Endothelial cell (in vitro differentiated cells): ENCODE measurements around the gene PPP2R3C. TPM values are rescaled to one million over a fixed set of nuclear protein-coding genes. Genes with fewer than 3 reads are reported as not detected.

Source experiments
- DNase-seq: peaks from one replicate; pipeline ENCODE4 v3.0.0; 2021; ENCODE audit warnings: low spot score
- H3K27ac Mint-ChIP-seq: one replicate; pipeline ENCODE4 v1.8.0; 2021; ENCODE audit warnings: mixed read lengths, inconsistent platforms; ENCODE audit not compliant: unreplicated experiment
- H3K27me3 Mint-ChIP-seq: one replicate; pipeline ENCODE4 v1.8.0; 2021; ENCODE audit warnings: mild to moderate bottlenecking, moderate library complexity, mixed read lengths, inconsistent platforms; ENCODE audit not compliant: unreplicated experiment
- H3K36me3 Mint-ChIP-seq: one replicate; pipeline ENCODE4 v1.8.0; 2021; ENCODE audit warnings: mild to moderate bottlenecking, low read depth, mixed read lengths, inconsistent platforms; ENCODE audit not compliant: unreplicated experiment
- H3K4me1 Mint-ChIP-seq: one replicate; pipeline ENCODE4 v1.8.0; 2021; ENCODE audit warnings: mild to moderate bottlenecking, mixed read lengths, inconsistent platforms; ENCODE audit not compliant: unreplicated experiment
- H3K4me3 Mint-ChIP-seq: one replicate; pipeline ENCODE4 v1.8.0; 2021; ENCODE audit warnings: mild to moderate bottlenecking, mixed read lengths, inconsistent platforms; ENCODE audit not compliant: unreplicated experiment
- H3K9me3 Mint-ChIP-seq: one replicate; pipeline ENCODE4 v1.8.0; 2021; ENCODE audit warnings: mixed read lengths, inconsistent platforms; ENCODE audit not compliant: unreplicated experiment
- CTCF ChIP-seq: fragments of 200-600 bp; sonication (generic); IDR thresholded peaks from one replicate; pipeline ENCODE4 v1.5.0; 2021; ENCODE audit warnings: antibody characterized with exemption; ENCODE audit not compliant: unreplicated experiment
- total RNA-seq: library from RNA; stranded (reverse); fragmentation: NEBNext Ultra II Directional; extraction: Animal tissue kit (Norgen Biotek cat#: 25700); gene quantifications from one replicate; pipeline ENCODE4 v1.2.1, GENCODE V29; 2021; ENCODE audit not compliant: unreplicated experiment

PPP2R3C gene
- total RNA-seq, 1 donor from 2014 or later: 29.1 TPM

GRCh38 chr14:35124127-35124526 is 2.3 kb upstream of the PPP2R3C start:
- no peak for TF ChIP-seq CTCF
- H3K4me1 Mint-ChIP-seq: peaks cover 43% of the 10 kb centered on the region
- H3K4me3 Mint-ChIP-seq: no peak overlapping the region
- no peak for DNase-seq
- H3K27ac Mint-ChIP-seq: peak overlapping the region; percentile 100
- peaks cover 8% of the 10 kb centered on the region for H3K36me3 Mint-ChIP-seq
- peaks cover 9% of the 10 kb centered on the region for H3K27me3 Mint-ChIP-seq
- H3K9me3 Mint-ChIP-seq: no peaks in the 10 kb centered on the region

GRCh38 chr14:35123388-35123703 is 1.6 kb upstream of the PPP2R3C start:
- Mint-ChIP-seq H3K9me3 (no peaks in the 10 kb centered on the region), H3K36me3 (peaks cover 8% of the 10 kb centered on the region), H3K27me3 (peaks cover 9% of the 10 kb centered on the region), H3K4me1 (peaks cover 39% of the 10 kb centered on the region), H3K27ac (peak overlapping the region; percentile 100), H3K4me3 (peak overlapping the region; percentile 96)
- no peak for TF ChIP-seq CTCF
- DNase-seq: no peak

DNA sequence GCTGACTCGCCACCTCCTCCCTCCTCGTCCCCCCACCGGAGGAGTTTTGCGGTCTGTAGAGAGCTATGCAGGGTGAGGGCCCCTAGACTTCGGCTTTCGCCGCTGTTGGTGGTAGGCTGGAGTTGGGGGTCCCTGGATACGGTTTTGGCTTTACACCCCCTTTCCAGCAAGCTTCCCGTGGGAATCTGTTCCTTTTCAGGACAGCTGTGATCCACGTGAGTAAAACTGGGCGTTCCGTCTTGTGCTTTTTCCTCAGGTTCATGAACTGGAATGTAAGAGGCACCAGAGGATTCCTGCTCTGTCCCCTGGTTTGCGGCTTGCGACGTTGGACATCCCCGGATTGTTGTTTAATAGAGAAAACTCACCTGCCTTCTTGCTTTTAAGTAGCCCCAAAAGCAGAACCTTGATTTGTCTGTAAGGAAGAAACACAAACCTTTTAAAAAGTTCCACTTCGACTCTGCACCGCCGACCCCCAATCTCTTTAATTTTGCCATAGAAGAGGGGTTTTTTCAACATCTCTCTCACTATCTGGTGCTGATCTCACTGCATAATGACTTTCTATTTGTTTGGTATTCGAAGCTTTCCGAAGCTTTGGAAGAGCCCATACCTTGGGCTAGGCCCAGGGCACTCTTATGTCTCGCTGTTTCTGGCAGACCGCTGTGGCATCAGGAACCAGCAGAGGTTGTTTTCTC is 1.1 kb upstream of the PPP2R3C start:
- Mint-ChIP-seq H3K27ac (peak overlapping the region; percentile 100), H3K9me3 (no peaks in the 10 kb centered on the region), H3K36me3 (peaks cover 8% of the 10 kb centered on the region), H3K4me1 (peaks cover 34% of the 10 kb centered on the region), H3K27me3 (peaks cover 9% of the 10 kb centered on the region), H3K4me3 (peak overlapping the region; percentile 96)
- no peak for TF ChIP-seq CTCF
- no peak for DNase-seq

DNA sequence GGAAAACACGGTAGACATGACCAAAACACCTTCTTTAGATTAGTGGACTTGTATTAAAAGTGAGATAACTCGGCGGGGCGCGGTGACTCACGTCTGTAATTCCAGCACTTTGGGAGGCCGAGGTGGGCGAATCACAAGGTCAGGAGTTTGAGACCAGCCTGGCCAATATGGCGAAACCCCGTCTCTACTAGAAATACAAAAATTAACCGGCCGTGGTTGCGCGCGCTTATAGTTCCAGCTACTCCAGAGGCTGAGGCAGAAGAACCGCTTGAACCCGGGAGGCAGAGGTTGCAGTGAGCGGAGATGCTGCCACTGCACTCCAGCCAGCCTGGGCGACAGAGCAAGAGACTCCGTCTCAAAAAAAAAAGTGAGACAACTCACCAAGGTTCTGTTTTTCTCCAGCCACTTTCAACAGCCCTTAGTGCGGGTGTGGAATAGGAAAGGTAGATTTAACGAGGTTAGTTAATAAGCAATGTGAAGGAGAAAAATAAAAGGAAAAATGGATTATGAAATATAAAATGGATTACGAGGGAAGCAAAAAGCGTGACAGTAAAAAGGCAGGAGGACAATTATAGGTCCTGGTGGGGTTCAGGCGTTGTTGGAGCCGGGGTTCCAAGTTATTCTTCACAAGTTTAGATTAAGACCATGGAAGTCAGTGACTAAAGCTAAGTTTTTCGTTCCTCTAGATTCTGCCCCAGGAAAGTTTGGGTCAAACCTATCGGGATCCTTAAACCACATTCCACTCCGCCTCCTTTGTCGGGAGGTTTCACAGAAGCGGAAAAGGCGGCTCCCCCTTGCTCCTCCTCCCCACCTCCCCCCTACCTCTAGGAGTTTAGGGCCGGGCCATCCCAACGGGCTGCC is 534 bp downstream of the PPP2R3C start:
- Mint-ChIP-seq H3K4me1 (peaks cover 35% of the 10 kb centered on the region), H3K27me3 (peaks cover 9% of the 10 kb centered on the region), H3K36me3 (peaks cover 8% of the 10 kb centered on the region), H3K4me3 (peak overlapping the region; percentile 96), H3K27ac (peak overlapping the region; percentile 100), H3K9me3 (no peaks in the 10 kb centered on the region)
- no peak for DNase-seq
- no peak for TF ChIP-seq CTCF

DNA sequence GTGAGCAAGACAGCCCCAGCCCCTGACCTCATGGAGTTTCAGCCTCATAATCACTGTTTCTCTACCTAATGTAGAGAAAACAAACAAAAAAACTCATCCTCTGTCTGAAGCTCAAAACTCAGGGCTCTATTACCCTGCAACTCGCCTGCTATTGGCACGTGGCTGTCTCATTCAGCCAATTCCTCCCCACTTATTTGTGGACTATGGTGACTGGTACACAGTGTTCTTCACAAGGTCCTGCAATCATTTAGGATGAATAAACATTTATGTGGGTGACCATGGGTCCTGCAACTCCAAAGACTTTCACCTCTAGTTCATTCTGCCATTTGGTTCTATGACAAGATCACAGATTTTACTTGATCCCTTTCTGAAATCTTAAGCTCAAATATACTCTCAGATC is 4.7 kb downstream of the PPP2R3C start:
- H3K4me3 Mint-ChIP-seq: no peak overlapping the region
- no peak for TF ChIP-seq CTCF
- peaks cover 17% of the 10 kb centered on the region for H3K4me1 Mint-ChIP-seq
- no peaks in the 10 kb centered on the region for H3K9me3 Mint-ChIP-seq
- peaks cover 28% of the 10 kb centered on the region for H3K36me3 Mint-ChIP-seq
- peaks cover 4% of the 10 kb centered on the region for H3K27me3 Mint-ChIP-seq
- H3K27ac Mint-ChIP-seq: peak overlapping the region; percentile 31
- no peak for DNase-seq
